HG03103 (cell line): ENCODE data around the gene GPR158.

Source experiments
- ATAC-seq: cut with Tn5 transposase; IDR thresholded peaks from one replicate; pipeline ENCODE4 v1.9.1; 2021; ENCODE audit warnings: low read depth; ENCODE audit not compliant: unreplicated experiment

Gene GPR158

DNA sequence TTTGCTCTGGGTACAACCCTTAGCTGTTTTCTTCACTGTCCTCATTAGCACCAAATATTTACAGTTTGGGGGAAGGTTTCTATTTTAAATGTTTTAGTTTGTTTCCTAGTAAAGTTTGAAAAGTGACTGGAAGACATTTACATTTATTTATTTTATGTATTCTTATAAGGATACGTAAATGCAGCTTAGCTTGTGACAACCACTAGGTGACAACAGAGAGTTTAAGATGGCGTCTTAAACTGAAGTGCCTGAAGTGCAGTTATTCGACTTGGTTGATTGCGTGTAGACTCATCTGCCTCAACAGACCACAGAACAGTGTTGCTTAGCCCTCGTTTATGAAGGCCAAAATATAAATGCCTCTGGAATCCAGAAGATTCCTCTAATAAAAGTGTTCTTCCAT, 381.1 kb downstream of the GPR158 start:
- ATAC-seq, result no peak

DNA sequence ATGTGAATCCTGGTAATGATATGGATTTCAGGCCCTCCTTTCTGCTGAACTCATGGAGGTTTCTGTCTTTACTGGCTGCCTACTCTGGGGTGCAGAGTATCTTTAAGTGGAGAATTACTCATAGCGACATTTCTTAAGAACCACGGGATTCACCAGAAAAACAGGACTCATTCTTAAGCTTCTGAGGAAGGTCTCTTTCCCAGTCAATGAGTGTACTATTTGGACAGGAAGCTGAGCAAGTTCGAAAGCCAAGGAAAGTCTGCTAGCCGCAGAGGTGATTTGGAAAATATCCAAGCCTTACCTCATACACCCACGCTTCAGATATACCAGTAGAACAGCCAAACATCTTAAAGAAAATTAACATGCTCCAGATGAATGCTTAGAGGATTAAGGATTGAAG, 381.7 kb downstream of the GPR158 start:
- ATAC-seq, result no peak

- no peak for ATAC-seq
These were observed 382.3 kb downstream of the GPR158 start for GRCh38 chr10:25557136-25557535.

DNA sequence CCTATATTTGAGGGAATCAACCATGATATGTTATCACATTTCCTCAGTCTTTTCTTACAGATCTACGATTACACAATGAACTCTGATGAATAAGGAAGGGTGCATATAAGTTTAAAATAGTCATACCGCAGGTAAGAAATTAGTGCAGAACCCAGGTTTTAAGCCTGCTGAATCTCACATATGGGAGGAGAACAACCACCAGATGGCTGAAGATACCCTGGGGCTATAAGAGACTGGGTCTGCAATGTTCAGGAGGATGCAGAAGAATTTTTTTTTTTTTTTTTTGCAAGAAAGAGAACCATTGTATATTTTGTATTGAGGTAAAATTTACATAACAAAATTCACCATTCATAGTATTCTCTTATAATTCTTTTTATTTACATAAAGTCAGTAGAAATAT, 387.0 kb downstream of the GPR158 start:
- no peak for ATAC-seq

DNA sequence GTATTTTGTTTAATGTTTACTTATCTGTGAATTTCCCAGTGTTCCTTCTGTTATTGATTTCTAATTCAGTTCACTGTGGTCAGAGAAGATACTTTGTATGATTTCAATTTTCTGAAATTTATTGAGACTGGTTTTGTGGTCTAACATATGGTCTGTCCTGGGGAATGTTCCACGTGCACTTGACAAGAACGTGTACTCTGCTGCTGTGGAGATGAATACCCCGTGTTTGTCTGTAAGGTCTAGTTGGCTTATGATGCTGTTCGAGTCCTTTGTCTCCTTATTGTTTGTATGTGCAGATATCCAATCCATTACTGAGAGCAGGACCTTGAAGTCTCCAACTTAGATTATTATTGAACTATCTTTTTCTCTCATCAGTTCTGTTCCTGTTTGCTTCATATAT, 387.7 kb downstream of the GPR158 start:
- ATAC-seq, result no peak

DNA sequence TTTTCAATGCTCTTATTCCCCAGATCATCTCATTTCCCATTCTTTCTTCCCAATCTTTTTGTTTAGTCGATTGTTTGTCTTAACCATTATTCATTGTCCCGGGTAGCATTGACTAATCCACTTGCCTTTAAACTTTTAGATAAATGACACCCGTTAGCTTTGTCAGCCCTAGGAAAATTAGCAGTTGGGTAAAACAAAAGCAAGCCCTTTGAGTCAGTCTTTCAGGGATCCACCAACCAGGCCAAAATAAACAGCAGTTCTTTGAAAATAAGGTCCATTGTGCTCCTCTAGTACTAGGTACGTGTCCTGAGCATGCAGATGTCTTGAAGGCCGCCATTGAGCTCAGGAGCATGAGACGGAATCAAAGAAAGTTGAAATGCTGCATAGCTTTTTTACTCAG, 389.6 kb downstream of the GPR158 start:
- ATAC-seq, result no peak

GRCh38 chr10:25565570-25565969, 390.8 kb downstream of the GPR158 start:
- no peak for ATAC-seq

- no peak for ATAC-seq
These were observed 398.5 kb downstream of the GPR158 start for GRCh38 chr10:25573316-25573715.

DNA sequence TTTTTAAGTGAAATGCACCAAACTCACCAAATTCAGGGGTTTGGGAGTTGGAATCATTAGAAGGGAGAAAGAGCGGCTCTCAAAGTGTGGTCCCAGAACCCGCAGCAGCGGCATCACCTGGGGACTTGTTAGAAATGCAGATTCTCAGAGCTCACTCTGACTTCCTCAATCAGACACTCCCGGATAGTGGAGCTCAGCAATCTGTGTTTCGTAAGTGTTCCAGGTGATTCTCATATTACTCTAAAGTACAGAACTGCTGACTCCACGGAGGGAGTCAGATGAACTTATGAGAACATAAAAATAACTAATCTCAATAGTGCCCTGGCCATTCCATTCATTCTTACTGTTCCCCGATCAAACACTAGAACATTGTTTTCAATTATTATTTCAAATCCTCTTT, 400.5 kb downstream of the GPR158 start:
- no peak for ATAC-seq

- no peak for ATAC-seq
These were observed 403.3 kb downstream of the GPR158 start for GRCh38 chr10:25578061-25578460.

GRCh38 chr10:25582961-25583360, 408.2 kb downstream of the GPR158 start:
- no peak for ATAC-seq

DNA sequence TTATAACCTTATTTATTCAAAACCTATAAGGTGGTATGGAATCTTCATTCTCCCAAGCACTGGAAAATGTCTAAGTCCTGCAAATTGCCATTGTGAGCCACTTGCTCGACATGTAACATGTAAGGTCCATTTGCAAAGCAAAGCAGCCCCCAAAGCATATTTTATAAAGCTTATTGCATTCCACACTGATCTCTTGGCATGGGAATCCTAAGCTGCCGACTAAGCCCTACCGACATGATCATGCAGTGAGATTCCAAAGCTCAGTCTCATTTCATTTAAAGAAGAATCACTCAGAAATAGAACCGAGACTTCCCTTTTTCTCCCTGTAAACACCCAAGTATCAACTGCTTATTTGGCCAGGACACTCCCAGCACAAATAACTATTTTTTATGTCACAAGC, 425.9 kb downstream of the GPR158 start:
- no peak for ATAC-seq

GRCh38 chr10:25604591-25604990, 429.8 kb downstream of the GPR158 start:
- no peak for ATAC-seq

- ATAC-seq, result no peak
These were observed 439.9 kb downstream of the GPR158 start for GRCh38 chr10:25614652-25615051.

DNA sequence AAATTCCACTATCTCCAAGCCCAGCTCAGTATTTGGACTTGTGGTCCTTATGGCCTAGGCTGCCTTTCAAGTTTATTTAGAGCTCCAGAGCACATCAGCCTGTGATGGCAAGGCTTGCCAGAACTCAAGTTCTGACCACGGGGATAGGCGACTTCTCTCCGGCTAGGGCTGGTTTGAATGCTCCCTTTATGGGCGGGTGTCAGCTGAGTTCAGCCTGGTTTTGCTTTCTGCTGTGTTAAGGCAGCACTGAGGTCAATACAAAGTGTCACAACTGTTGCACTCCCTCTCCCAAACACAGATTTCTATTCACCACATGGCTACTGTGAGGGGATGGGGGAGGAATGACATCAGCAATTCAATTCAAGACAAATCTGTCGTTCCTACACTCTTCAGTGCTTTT, 441.1 kb downstream of the GPR158 start:
- ATAC-seq, result no peak

DNA sequence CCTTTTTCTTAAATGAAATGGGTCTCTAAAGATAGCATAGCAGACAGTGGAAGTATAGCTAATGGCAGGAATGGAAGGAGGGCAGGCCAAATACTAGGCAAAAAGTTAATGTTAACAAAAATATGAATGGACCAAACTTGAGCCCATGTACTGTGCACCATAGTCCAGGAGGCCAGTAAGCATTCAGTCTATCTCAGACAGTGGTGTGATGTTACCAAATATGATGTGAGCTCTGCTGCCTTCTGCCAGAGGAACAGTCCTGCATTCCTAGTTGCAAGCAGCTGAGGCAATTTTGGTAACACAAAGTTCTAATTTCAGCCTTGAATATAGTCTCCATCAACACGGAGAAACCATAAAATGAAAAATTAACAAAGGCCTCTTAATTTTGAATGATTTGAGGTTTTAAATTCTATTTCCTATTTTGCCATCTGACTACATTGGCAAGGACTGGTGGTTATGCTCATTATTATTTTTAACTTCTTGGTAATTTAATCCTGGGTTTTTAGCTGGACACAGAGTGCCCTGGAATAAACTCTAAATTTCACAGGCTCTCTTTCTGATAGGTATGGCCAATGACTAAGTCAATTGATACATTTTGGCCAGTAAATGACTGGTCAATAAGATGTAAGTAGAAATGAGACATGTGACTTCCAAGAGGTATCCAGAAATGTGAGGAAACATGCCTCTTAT, 442.2 kb downstream of the GPR158 start:
- no peak for ATAC-seq

- no peak for ATAC-seq
These were observed 452.8 kb downstream of the GPR158 start for GRCh38 chr10:25627606-25628005.

GRCh38 chr10:25629333-25629732, 454.5 kb downstream of the GPR158 start:
- ATAC-seq, result no peak

DNA sequence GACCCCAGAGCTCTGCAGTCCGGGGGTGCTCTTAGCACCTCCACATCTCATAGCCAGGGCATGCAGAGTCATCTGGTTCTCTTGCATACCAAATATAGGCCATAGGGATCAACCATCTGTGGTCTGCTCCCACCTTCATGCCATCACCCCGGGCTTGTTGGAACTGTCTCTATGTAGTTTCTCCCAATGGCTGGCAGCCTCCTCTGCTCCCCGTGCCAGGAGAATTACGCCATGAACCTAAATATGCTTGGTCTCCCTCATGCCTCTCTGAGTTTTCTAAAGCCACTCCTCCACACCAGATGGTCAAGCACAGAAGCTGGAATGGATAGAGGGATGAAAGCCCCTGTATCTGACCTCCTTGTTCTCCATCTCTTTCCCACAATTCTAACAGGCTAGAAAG, 456.7 kb downstream of the GPR158 start:
- ATAC-seq, result no peak

- ATAC-seq, result no peak
These were observed 458.0 kb downstream of the GPR158 start for GRCh38 chr10:25632802-25633201.

GRCh38 chr10:25633542-25633941, 458.7 kb downstream of the GPR158 start:
- ATAC-seq, result no peak

DNA sequence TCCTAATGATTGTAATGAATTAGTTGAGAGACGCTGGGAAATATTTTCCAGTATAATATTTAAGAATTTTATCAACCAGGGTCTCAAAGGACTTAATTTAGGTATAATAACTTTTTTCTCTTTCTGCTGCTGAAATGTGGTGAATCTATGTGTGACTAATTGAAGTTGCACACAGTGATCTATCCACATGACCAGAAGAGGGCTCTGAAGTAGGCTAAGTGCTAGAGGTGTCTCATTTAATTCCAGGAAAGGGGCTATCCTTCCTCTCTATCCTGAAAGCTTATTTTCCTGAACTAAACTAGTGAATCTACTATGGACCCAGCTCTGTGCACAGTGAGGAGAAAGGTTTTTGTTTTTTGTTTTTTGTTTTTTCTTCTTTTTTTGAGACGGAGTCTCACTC, 464.8 kb downstream of the GPR158 start:
- ATAC-seq, result no peak

- ATAC-seq, result no peak
These were observed 466.8 kb downstream of the GPR158 start for GRCh38 chr10:25641595-25641994.
